ENCODE results near the gene RALGPS1.

RALGPS1 gene

DNA sequence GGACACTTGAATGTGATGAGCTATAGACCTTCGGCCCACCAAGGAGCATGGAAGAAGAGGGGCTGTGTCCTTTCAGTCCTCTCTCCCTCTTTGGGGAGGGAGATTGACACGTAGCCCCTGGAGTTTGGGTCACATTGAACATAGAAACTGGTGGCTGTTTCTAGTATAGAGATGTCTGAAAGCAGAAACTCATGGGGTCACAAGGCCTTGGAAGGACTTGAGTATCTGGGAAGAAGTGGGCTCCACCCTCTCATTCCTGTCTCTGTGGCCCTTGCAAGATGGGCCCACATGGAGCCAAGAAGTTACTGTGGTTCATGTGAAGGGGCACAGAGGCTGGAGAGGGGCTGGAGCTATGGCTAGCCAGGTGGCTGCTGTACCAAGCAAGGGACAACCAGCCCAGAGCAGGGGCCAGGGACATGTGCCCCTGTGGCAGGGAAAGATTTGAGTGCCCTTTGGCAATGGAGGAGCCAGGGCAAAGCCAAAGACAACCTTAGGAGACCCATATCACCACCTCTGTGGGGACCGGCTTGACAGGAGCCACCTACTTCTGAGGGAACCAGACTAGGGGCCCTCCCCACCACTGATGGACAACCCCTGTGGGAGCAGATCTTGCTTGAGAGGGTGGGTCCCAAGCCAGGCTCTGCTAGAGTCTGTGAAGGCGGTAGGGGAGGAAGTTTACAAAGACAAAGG is 220.6 kb downstream of the RALGPS1 start:
- H3K27me3 ChIP-seq: no peaks in the 10 kb centered on the region
- H3K27ac ChIP-seq: no peak overlapping the region
- H4K20me1 ChIP-seq: 0 out of 2 replicates have a peak, but pooled peaks cover 8% of the 10 kb centered on the region
- peaks cover 52% of the 10 kb centered on the region for H3K4me1 ChIP-seq
- no peaks in the 10 kb centered on the region for H3K9me3 ChIP-seq
- peak overlapping the region; percentile 34; the same call in 1 of the 2 replicates for H3K4me2 ChIP-seq
- no peak overlapping the region for H3K4me3 ChIP-seq
- no peaks in the 10 kb centered on the region for H3K36me3 ChIP-seq
- no peak for TF ChIP-seq Cebpa-rat (IDR thresholded peaks at IDR 0.05)
- H3K9ac ChIP-seq: no peak overlapping the region

DNA sequence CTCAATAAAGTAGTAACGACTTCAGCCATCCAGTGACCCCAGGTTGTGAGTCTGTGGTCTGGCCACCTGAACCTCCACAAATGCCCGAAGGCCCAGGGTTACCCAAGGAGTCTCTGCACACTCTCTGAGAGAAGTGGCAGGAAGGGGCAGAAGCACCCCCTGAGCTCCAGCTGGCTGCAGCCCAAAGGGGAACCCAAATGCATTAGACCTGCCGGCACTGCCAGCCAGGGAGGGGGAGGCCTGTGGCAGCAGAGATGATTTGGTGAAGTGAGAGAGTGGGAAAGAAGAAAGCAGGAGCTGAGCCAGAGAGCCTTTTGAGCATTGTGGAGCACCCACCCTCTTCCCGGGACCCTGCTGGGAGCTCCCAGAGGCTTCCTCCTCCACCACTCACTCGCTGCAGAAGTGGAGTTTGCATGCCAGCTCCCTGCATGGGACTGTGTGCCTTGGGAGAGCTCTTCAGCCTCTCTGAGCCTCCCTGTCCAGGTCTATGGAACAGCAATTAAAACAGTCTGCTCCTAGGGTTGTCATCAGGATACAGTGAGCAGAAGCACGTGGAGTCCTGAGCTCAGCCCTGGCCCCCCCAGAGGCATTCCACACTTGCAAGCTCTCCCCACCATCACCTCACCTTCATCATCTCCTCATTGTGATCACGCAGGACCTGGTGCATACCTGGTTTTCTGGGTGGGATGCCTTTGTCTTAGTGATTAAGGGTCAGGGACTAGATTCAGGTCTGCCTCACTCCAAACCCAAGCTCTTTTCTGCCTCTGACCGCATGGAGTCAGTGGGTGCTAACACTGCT is 221.7 kb downstream of the RALGPS1 start:
- no peaks in the 10 kb centered on the region for H3K9me3 ChIP-seq
- H3K27me3 ChIP-seq: no peaks in the 10 kb centered on the region
- H3K27ac ChIP-seq: no peak overlapping the region
- 0 out of 2 replicates have a peak, but pooled peaks cover 8% of the 10 kb centered on the region for H4K20me1 ChIP-seq
- H3K9ac ChIP-seq: no peak overlapping the region
- no peak overlapping the region for H3K4me3 ChIP-seq
- no peaks in the 10 kb centered on the region for H3K36me3 ChIP-seq
- H3K4me2 ChIP-seq: no peak overlapping the region; the same call in 1 of the 2 replicates
- no peak for TF ChIP-seq Cebpa-rat (IDR thresholded peaks at IDR 0.05)
- H3K4me1 ChIP-seq: peaks cover 48% of the 10 kb centered on the region

DNA sequence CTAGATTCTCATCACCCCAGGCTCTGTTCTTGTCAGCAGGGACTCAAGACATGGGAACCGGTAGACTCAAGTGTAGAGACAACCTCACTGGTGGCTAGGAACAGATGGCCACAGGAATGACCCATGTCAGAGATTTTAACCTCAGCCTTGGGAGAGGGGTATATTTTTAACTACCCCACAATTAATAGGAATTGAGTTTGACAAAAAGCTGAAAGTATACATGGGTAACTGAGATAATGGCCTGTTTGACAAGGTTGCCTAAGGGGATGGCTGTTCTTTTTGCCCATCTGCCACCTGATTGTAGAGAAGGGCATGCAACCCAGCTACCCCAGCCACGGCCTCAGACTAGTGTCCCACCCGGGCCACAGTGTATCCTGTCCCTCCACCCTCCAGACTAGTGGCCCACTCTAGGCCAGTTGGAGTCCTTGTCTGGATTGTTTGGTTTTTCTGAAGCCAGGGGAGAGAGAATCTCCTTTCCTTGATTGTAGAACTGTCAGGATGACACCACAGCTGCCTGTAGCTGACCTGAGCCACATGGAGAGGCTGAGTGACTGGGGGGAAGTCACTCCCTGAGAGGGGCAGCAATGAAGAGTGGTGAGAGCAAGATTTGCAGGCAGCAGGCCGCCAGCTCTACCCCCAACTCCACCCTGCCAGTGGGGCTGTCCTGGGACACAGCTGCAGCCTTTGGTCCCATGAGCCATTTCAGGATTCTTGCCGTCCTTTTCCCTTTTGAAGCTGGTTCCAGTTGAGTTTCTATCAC is 222.5 kb downstream of the RALGPS1 start:
- no peaks in the 10 kb centered on the region for H3K36me3 ChIP-seq
- peak overlapping the region; percentile 9; the same call in 1 of the 2 replicates for H3K4me2 ChIP-seq
- TF ChIP-seq Cebpa-rat (IDR thresholded peaks at IDR 0.05): no peak
- H3K4me1 ChIP-seq: peaks cover 41% of the 10 kb centered on the region
- H3K27me3 ChIP-seq: no peaks in the 10 kb centered on the region
- no peaks in the 10 kb centered on the region for H3K9me3 ChIP-seq
- H3K9ac ChIP-seq: no peak overlapping the region
- H4K20me1 ChIP-seq: 0 out of 2 replicates have a peak, but pooled peaks cover 8% of the 10 kb centered on the region
- H3K27ac ChIP-seq: no peak overlapping the region
- H3K4me3 ChIP-seq: no peak overlapping the region

DNA sequence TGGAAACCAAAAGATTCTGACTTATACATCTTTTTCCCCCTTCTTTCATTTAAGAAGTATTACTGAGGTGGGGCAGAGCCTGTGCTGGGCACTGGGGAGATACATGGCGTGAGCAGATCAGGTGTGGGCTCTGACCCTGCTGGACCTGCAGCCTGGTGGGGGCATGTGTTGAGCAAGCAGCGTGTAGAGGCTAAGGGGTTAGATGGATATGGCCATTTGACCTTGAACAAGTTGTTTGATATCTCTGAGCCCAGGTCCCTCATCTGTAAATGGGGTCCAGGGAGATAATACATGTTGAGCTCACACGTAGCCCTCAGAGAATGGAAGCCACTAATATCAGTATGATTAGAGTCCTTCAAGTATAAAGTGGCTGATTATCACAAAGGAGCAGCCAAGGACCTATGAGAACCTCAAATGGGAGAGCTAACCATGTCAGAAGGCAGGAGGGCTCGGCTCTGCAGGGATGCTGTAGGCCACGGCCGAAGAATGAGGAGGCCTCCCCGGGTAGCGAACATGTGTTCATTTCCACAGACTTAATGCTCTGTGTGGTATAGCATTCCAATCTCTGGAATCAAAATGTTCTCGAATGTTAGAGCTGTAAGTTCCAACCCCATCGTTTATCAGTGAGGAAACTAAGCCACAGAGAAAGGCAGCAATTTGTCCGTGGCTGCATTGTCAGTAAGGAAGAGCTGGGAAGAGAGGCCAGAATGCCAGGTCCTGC is 223.2 kb downstream of the RALGPS1 start:
- no peak for TF ChIP-seq Cebpa-rat (IDR thresholded peaks at IDR 0.05)
- H3K27ac ChIP-seq: no peak overlapping the region
- H3K4me1 ChIP-seq: peaks cover 35% of the 10 kb centered on the region
- no peaks in the 10 kb centered on the region for H3K27me3 ChIP-seq
- no peaks in the 10 kb centered on the region for H3K9me3 ChIP-seq
- 0 out of 2 replicates have a peak, but pooled peaks cover 4% of the 10 kb centered on the region for H4K20me1 ChIP-seq
- H3K4me3 ChIP-seq: no peak overlapping the region
- peak overlapping the region; percentile 9; the same call in 1 of the 2 replicates for H3K4me2 ChIP-seq
- H3K9ac ChIP-seq: no peak overlapping the region
- no peaks in the 10 kb centered on the region for H3K36me3 ChIP-seq

DNA sequence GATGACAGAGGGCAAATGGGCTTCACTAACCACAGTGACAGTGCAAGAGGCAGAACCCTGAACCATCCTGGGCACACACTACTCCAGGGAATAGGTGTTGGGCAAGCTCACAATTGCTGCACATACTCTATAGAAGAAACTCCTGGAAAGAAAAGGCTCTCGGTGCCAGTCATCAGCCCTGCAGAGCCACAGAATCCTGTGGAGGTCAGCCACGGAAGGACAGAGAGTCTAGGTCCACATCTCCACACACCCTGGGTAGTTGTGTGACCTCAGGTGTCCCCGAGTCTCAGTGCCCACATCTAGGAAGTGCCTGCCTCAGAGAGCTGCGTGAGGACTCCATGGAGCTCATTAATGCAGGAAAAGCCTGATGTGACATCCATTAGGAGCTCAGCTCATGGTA is 223.9 kb downstream of the RALGPS1 start:
- no peaks in the 10 kb centered on the region for H3K9me3 ChIP-seq
- H3K36me3 ChIP-seq: no peaks in the 10 kb centered on the region
- H3K4me2 ChIP-seq: no peak overlapping the region
- H4K20me1 ChIP-seq: no peaks in the 10 kb centered on the region
- no peak overlapping the region for H3K27ac ChIP-seq
- no peak overlapping the region for H3K9ac ChIP-seq
- H3K4me1 ChIP-seq: peaks cover 28% of the 10 kb centered on the region
- no peaks in the 10 kb centered on the region for H3K27me3 ChIP-seq
- H3K4me3 ChIP-seq: no peak overlapping the region
- TF ChIP-seq Cebpa-rat (IDR thresholded peaks at IDR 0.05): no peak

DNA sequence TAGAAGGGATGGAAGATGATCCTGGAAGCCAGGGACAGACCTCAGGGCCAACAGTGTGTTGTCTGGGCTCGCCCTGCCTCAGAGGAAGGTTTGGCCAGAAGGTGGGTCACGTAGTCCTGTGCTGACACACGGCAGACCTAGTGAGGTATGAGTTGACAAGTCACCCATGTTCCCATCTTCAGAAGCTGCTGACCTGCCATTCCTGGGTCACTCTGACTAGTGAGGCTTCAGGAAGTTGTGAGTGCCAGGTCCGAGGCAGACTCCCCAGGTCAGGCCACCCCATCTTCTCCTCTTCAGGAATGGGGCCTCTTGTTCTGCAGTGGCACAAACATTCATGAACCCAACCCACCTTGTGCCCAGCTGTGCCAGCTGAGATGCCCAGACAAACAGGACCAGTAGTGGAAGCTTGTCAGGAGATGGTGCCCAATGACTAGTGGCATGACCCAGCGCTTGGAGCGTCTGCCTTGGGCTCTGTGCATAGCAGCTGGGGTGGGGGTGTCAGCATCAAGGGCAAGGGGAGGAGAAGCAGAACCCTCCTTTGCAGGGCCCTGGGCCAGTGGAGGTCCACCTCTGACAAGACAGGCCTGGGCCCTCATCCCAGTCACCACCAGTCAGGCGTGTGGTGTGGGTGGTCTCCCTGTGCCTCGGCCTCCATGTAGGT is 224.6 kb downstream of the RALGPS1 start:
- H3K4me2 ChIP-seq: no peak overlapping the region
- H3K36me3 ChIP-seq: no peaks in the 10 kb centered on the region
- peaks cover 21% of the 10 kb centered on the region for H3K4me1 ChIP-seq
- TF ChIP-seq Cebpa-rat (IDR thresholded peaks at IDR 0.05): no peak
- no peaks in the 10 kb centered on the region for H3K9me3 ChIP-seq
- no peaks in the 10 kb centered on the region for H3K27me3 ChIP-seq
- H3K9ac ChIP-seq: no peak overlapping the region
- no peak overlapping the region for H3K27ac ChIP-seq
- H4K20me1 ChIP-seq: no peaks in the 10 kb centered on the region
- no peak overlapping the region for H3K4me3 ChIP-seq

DNA sequence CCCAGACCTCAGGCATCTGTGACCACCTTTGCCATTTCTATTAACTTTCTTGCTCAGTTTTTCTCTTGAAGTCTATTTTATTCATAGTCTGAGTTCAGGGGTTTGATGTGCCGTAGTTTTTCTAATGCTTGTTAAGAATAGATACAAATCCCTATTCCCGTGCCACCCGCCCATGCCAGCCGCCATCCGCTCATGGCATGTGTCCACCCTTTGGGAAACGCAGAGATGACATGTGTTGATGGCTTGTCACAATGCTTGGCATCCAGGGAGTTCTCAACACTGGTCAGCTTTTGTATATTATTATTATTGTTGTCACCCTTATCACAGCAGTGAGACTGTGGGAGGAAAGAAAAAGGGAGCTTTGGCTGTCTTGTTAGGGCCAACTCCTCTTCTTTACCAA is 225.2 kb downstream of the RALGPS1 start:
- H3K4me2 ChIP-seq: no peak overlapping the region
- H3K9me3 ChIP-seq: no peaks in the 10 kb centered on the region
- TF ChIP-seq Cebpa-rat (IDR thresholded peaks at IDR 0.05): no peak
- H4K20me1 ChIP-seq: no peaks in the 10 kb centered on the region
- no peaks in the 10 kb centered on the region for H3K36me3 ChIP-seq
- no peak overlapping the region for H3K9ac ChIP-seq
- no peak overlapping the region for H3K4me3 ChIP-seq
- H3K4me1 ChIP-seq: peaks cover 15% of the 10 kb centered on the region
- no peak overlapping the region for H3K27ac ChIP-seq
- no peaks in the 10 kb centered on the region for H3K27me3 ChIP-seq

DNA sequence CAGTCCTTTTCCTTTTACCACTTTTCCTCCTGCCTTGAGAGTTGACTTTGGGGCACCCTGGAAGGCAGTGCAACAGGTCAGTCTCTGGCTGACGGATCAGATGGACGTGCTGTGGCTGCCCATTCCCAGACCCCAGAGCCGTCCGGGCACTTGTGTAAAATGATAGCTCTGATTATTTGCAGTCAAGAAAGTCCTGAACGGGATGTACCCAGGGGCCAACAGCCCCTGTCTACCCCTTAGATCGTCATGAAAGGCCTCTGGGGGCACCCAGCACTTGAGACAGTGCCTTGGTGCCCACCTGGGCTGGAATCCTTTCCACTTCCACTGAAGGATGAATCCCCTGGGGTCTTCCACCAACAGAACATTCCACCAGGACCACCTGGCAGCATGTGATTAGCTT is 225.6 kb downstream of the RALGPS1 start:
- Histone ChIP-seq H3K27me3 (no peaks in the 10 kb centered on the region), H3K4me3 (no peak overlapping the region), H3K27ac (no peak overlapping the region), H3K9me3 (no peaks in the 10 kb centered on the region), H3K9ac (no peak overlapping the region), H3K4me2 (no peak overlapping the region), H4K20me1 (no peaks in the 10 kb centered on the region), H3K4me1 (peaks cover 11% of the 10 kb centered on the region), H3K36me3 (no peaks in the 10 kb centered on the region)
- TF ChIP-seq Cebpa-rat (IDR thresholded peaks at IDR 0.05): no peak
